Thoracic aorta (tissue), 2 donors: ENCODE measurements around the gene MNDA. TPM values are rescaled to one million over a fixed set of nuclear protein-coding genes. Genes with fewer than 3 reads are reported as not detected.

Experiments used
- ATAC-seq: fragments of 150-250 bp; one replicate; pipeline ENCODE4 v1.8.0; 2017; ENCODE audit warnings: low read depth; ENCODE audit not compliant: insufficient number of reproducible peaks, low FRiP score
- DNase-seq: peaks from one replicate; pipeline ENCODE4 v3.0.0-alpha.2; 2020; ENCODE audit warnings: low spot score
- H3K27ac ChIP-seq, 2 donors: fragments of 200-600 bp; sonication (generic); 1 replicate in 1 of 2; 2 replicates in 1 of 2; pipeline ENCODE4 v1.5.1; 2016; ENCODE audit warnings: mild to moderate bottlenecking in 2 of 2, moderate library complexity in 2 of 2
- H3K27me3 ChIP-seq: fragments of 200-600 bp; sonication (generic); replicated peaks from 2 replicates; pipeline ENCODE4 v1.6.0; 2016; ENCODE audit warnings: mild to moderate bottlenecking; ENCODE audit not compliant: insufficient read depth
- H3K36me3 ChIP-seq: fragments of 200-600 bp; sonication (generic); one replicate; pipeline ENCODE4 v1.5.1; 2016
- H3K4me1 ChIP-seq, 2 donors: fragments of 200-600 bp; sonication (generic); 1 replicate in 1 of 2; 2 replicates in 1 of 2; pipeline versions ENCODE4 v1.5.1 to v1.6.0; 2016; ENCODE audit warnings: low read depth in 2 of 2, mild to moderate bottlenecking in 1 of 2; ENCODE audit not compliant: control insufficient read depth in 1 of 2
- H3K4me3 ChIP-seq: fragments of 200-600 bp; sonication (generic); 2 replicates; pipeline ENCODE4 v1.5.1; 2016; ENCODE audit warnings: mild to moderate bottlenecking
- H3K9me3 ChIP-seq: fragments of 200-600 bp; sonication (generic); 2 replicates; pipeline ENCODE4 v1.5.1; 2016
- total RNA-seq, 2 donors: library from RNA; depleted of rRNA; stranded (reverse); fragments of >200 nt; gene quantifications; one replicate each; pipeline versions ENCODE4 v1.1.0 to v1.2.3, GENCODE V29; 2016
- TF ChIP-seq, protein P1 (sequence below): fragments of 200-600 bp; sonication (generic); IDR thresholded peaks from one replicate; pipeline ENCODE4 v1.5.1; 2019; ENCODE audit warnings: antibody characterized with exemption

The MNDA gene
- 10 to 100 TPM; 11.0 to 12.7 TPM for total RNA-seq

DNA sequence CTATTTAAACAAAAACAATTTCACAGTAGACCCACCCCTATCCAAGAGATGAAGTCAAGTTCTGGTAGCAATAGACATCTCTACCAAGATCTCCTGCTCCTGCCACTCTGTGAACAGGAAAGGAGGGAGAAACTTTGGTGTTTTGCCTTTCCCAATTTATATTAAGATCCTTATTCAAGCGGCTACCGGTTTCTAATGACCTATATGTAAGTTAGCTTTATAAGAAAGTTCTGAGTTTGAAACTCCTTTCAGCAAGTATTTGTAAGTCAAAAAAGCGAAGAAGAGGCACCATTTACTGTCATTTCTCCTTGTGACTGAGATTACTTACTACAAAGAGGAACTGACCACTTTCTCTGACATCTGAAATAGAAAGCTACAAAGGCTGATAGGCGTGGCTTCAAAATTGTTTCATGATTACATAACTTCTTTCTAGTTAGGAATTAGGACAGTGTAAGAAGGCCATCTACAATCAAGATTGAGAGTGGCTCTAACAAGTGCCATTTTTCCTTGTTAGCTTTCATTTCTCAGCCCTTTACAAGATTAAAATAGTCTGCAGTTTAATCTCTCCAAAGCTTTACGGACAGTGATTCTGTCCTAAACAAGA is at the start of gene MNDA:
Gene MNDA, plus strand, starts transcription at position 448 of the 604 bp plus-strand sequence. CDS start 10,803 bp downstream, outside the sequence.
- TF ChIP-seq, protein P1, sequence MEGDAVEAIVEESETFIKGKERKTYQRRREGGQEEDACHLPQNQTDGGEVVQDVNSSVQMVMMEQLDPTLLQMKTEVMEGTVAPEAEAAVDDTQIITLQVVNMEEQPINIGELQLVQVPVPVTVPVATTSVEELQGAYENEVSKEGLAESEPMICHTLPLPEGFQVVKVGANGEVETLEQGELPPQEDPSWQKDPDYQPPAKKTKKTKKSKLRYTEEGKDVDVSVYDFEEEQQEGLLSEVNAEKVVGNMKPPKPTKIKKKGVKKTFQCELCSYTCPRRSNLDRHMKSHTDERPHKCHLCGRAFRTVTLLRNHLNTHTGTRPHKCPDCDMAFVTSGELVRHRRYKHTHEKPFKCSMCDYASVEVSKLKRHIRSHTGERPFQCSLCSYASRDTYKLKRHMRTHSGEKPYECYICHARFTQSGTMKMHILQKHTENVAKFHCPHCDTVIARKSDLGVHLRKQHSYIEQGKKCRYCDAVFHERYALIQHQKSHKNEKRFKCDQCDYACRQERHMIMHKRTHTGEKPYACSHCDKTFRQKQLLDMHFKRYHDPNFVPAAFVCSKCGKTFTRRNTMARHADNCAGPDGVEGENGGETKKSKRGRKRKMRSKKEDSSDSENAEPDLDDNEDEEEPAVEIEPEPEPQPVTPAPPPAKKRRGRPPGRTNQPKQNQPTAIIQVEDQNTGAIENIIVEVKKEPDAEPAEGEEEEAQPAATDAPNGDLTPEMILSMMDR: no peak
- DNase-seq (no peak), ATAC-seq (no peak)
- H3K9me3 ChIP-seq: no peaks in the 10 kb centered on the region
- H3K27me3 ChIP-seq: no peaks in the 10 kb centered on the region
- H3K27ac ChIP-seq: no peak within 1 kb of the TSS
- H3K36me3 ChIP-seq: no peaks in the 10 kb centered on the region
- peak within 1 kb of the TSS; percentile 20 for H3K4me3 ChIP-seq
- no peaks in the 10 kb centered on the region for H3K4me1 ChIP-seq

DNA sequence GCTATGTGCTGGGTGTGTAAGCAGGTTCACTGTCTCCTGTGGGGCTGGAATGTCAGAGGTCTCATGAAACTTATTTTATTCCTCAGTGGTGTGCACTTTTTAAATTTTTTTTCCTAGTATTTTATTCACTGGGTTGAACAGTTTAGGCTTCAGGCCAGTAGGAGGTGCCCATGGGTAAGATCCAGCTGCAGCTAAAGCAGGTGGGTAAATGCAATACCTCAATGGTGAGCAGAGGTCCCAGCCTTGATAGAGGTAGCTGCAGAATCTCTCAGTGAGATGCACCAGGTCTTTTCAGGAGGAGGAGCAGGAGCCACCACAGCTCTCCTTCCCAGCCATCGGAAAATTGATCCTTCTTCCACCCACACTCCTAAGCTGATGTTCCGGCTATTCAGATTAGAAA is 37.5 kb upstream of the MNDA start:
- Histone ChIP-seq H3K9me3 (no peaks in the 10 kb centered on the region), H3K4me3 (no peak overlapping the region), H3K36me3 (no peaks in the 10 kb centered on the region), H3K4me1 (no peaks in the 10 kb centered on the region), H3K27me3 (no peaks in the 10 kb centered on the region), H3K27ac (no peak overlapping the region)
- TF ChIP-seq, protein P1: no peak
- DNase-seq (no peak), ATAC-seq (no peak)

DNA sequence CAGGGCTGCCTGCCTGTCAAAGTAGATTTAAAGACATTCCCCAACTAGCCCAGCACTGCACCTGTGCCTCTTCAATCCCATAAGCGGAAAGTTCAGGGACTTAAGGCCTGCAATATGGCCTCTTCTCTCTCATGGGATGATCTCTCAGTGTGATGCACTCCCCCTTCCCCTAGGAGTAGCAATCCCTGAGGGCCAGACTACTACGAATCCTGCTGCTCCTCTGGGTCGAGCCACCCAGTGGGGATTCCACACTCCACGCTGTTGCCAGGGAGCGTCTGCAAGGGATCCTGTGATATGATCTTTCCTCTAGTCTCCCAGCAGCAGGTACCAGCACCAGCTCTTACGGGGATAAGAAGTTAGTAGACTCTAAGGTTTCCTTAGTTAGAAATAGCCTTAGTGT is 36.9 kb upstream of the MNDA start:
- H3K4me3 ChIP-seq: no peak overlapping the region
- no peak overlapping the region for H3K27ac ChIP-seq
- H3K36me3 ChIP-seq: no peaks in the 10 kb centered on the region
- DNase-seq (no peak), ATAC-seq (no peak)
- H3K4me1 ChIP-seq: no peaks in the 10 kb centered on the region
- TF ChIP-seq, protein P1: no peak
- H3K27me3 ChIP-seq: no peaks in the 10 kb centered on the region
- H3K9me3 ChIP-seq: no peaks in the 10 kb centered on the region

DNA sequence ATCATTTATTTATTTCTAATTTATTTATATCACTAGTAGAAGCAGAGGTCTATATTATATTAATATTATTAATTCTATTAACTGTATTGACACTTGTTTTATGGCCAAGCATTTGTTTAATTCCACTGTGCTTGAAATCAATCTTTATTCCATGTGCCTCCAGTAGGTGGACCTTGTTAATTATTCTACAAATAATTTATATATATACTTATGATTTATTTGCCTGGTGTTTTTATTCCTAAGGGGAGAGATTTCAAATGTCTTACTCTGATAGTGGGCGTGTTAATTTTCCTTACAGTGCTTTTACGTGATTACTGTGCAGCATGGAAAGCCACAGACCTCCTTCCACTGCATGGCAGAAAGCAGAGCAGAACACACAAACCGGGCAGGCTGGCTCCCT is 32.6 kb upstream of the MNDA start:
- TF ChIP-seq, protein P1: no peak
- no peaks in the 10 kb centered on the region for H3K36me3 ChIP-seq
- no peak overlapping the region for H3K4me3 ChIP-seq
- no peak overlapping the region for H3K27ac ChIP-seq
- no peaks in the 10 kb centered on the region for H3K27me3 ChIP-seq
- DNase-seq (no peak), ATAC-seq (no peak)
- no peaks in the 10 kb centered on the region for H3K9me3 ChIP-seq
- H3K4me1 ChIP-seq: no peaks in the 10 kb centered on the region

DNA sequence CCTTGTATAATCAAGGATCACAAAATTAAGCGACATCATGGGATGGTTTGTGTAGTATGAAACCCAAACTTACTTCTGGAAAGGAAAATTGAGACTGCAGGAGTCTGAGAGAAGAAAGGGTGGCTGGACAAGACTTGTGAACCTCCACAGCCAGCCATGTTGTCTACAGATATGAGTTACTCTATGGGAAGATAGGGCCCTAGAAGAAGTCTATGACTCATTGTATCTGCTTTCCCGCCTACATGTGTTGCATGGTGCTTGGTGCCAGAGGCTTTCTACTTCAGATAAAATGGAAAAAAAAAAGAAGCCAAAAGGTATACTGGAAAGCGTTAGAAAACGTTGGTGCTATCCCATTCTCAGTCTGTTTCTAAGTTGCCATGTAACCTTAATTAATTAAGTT is 31.5 kb upstream of the MNDA start:
- Histone ChIP-seq H3K9me3 (no peaks in the 10 kb centered on the region), H3K36me3 (no peaks in the 10 kb centered on the region), H3K4me1 (no peaks in the 10 kb centered on the region), H3K27ac (no peak overlapping the region), H3K4me3 (no peak overlapping the region), H3K27me3 (no peaks in the 10 kb centered on the region)
- DNase-seq (no peak), ATAC-seq (no peak)
- TF ChIP-seq, protein P1: no peak
